ENCODE data around the gene MAP7D3.

DNA sequence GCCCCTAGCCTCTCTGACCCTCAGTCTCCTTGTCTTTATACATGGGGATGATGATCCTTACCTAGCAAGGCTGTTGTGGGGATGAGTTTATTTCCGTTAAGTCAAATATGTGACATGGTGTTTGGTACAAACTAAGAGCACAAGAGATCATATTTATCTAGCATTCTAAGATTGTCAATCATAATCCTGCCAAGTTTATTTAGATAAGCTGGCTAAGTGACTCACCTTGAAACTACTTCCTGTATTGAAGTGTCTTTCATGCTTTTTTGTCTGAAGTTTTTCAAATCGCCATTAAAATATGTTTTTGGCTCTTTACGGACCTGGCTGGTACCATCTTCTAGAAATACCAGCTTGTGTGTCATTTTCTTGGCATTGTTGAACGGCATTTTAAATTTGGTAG is 30.7 kb downstream of the MAP7D3 start:
- TF ChIP-seq, protein P1, sequence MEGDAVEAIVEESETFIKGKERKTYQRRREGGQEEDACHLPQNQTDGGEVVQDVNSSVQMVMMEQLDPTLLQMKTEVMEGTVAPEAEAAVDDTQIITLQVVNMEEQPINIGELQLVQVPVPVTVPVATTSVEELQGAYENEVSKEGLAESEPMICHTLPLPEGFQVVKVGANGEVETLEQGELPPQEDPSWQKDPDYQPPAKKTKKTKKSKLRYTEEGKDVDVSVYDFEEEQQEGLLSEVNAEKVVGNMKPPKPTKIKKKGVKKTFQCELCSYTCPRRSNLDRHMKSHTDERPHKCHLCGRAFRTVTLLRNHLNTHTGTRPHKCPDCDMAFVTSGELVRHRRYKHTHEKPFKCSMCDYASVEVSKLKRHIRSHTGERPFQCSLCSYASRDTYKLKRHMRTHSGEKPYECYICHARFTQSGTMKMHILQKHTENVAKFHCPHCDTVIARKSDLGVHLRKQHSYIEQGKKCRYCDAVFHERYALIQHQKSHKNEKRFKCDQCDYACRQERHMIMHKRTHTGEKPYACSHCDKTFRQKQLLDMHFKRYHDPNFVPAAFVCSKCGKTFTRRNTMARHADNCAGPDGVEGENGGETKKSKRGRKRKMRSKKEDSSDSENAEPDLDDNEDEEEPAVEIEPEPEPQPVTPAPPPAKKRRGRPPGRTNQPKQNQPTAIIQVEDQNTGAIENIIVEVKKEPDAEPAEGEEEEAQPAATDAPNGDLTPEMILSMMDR (IDR thresholded peaks at IDR 0.05; ENCODE audit: low read length) = no peak
- TF ChIP-seq EZH2phosphoT487 (IDR thresholded peaks at IDR 0.05; ENCODE audit: low read length) = no peak
